Adrenal gland (tissue), 12 donors: Measurements from ENCODE around the gene RNF166. TPM values are rescaled to one million over a fixed set of nuclear protein-coding genes. Genes with fewer than 3 reads are reported as not detected.

ENCODE experiments used
- DNase-seq, 7 donors: peaks; one replicate each; pipeline ENCODE4 v3.0.0-alpha.2; 2019 to 2020
- H3K27ac ChIP-seq, 5 donors: fragments of 200-600 bp; sonication (generic) in 4 of 5; 1 replicate in 3 of 5; 2 replicates in 2 of 5; pipeline versions ENCODE4 v1.5.1 to v1.8.0; 2016 to 2020; ENCODE audit warnings: mild to moderate bottlenecking in 1 of 5
- H3K27me3 ChIP-seq: fragments of 200-600 bp; 2 replicates; pipeline ENCODE4 v1.8.0; 2021
- H3K36me3 ChIP-seq, 2 donors: fragments of 200-600 bp; replicated peaks in 1 of 2; 1 replicate in 1 of 2; 2 replicates in 1 of 2; pipeline versions ENCODE4 v1.5.1 to v1.8.0; 2018 to 2022
- H3K4me1 ChIP-seq, 2 donors: fragments of 200-600 bp; replicated peaks in 1 of 2; 1 replicate in 1 of 2; 2 replicates in 1 of 2; pipeline versions ENCODE4 v1.5.1 to v1.8.0; 2018 to 2021
- H3K4me3 ChIP-seq, 4 donors: fragments of 200-600 bp; sonication (generic) in 3 of 4; one replicate each; pipeline ENCODE4 v1.5.1; 2016 to 2018
- H3K9me3 ChIP-seq, 3 donors: fragments of 200-600 bp; sonication (generic) in 1 of 3; replicated peaks in 1 of 3; 1 replicate in 2 of 3; 2 replicates in 1 of 3; pipeline versions ENCODE4 v1.5.1 to v1.8.0; 2016 to 2021
- POLR2A ChIP-seq, 2 donors: fragments of 450-650 bp; IDR thresholded peaks; one replicate each; pipeline ENCODE4 v1.6.1; 2017; ENCODE audit warnings: antibody characterized with exemption in 2 of 2, mild to moderate bottlenecking in 2 of 2, moderate library complexity in 1 of 2
- WGBS, 4 donors: extraction: QIAGEN DNeasy Blood & Tissue Kit in 2 of 4; methylation state at CpG; one replicate each; pipeline versions ENCODE4 v1.1.5 to v1.1.7; 2013 to 2017; 5-methylcytosine and 5-hydroxymethylcytosine counted together
- intact Hi-C, 2 donors: fragments of 100-400 bp; cut with DNase I; formaldehyde crosslinking; loops; one replicate each; pipeline versions ENCODE4 v1.14.1 to v1.15.0; 2022 to 2023
- polyA plus RNA-seq, 3 donors: library from polyadenylated mRNA; stranded (reverse); fragments of 200-250 nt in 2 of 3; fragments of 350-450 nt in 1 of 3; fragmentation: Illumina TruSeq in 1 of 3; extraction: RNeasy Lipid Tissue Mini Kit (QIAGEN cat#74804) in 1 of 3; gene quantifications; one replicate each; pipeline ENCODE4 v1.2.3, GENCODE V29; 2013 to 2014
- total RNA-seq, 9 donors: library from RNA; depleted of rRNA in 4 of 9; stranded (reverse); fragments of >200 nt in 4 of 9; fragments of 120-200 nt in 1 of 9; fragmentation: NEBNext Ultra II Directional in 1 of 9; extraction: Animal tissue kit (Norgen Biotek cat#: 25700) in 1 of 9; gene quantifications; one replicate each; pipeline versions ENCODE4 v1.1.0 to v1.2.4, GENCODE V29; 2013 to 2023
- TF ChIP-seq, protein P1 (sequence below), 6 experiments: fragments of 450-650 bp in 4 of 6; fragments of 200-600 bp in 2 of 6; sonication (generic) in 1 of 6; IDR thresholded peaks; 1 replicate in 5 of 6; 2 replicates in 1 of 6; pipeline versions ENCODE4 v1.5.1 to v1.8.0; 2016 to 2021; ENCODE audit warnings: antibody characterized with exemption in 6 of 6, mild to moderate bottlenecking in 2 of 6, moderate library complexity in 1 of 6
- donor health status: healthy with polysubstance abuse.
- donor health status: Bipolar disorder and iron deficiency.
- donor health status: DM: yes; HTN: yes; CAD: no.
- donor health status: DM: no; HTN: no; CAD: no.
- donor health status: DM: no; HTN: no; CAD: no.
- donor health status: DM: yes; HTN: yes; CAD: no.

Gene RNF166
- total and polyA plus RNA-seq, 12 donors = 3.0 to 86.3 (median 28.5) TPM

GRCh38 chr16:88725609-88726407 lies 19.6 kb upstream of the RNF166 start:
- intact Hi-C loops = no loop called here
- no peak overlapping the region for H3K27ac ChIP-seq
- TF ChIP-seq, protein P1, sequence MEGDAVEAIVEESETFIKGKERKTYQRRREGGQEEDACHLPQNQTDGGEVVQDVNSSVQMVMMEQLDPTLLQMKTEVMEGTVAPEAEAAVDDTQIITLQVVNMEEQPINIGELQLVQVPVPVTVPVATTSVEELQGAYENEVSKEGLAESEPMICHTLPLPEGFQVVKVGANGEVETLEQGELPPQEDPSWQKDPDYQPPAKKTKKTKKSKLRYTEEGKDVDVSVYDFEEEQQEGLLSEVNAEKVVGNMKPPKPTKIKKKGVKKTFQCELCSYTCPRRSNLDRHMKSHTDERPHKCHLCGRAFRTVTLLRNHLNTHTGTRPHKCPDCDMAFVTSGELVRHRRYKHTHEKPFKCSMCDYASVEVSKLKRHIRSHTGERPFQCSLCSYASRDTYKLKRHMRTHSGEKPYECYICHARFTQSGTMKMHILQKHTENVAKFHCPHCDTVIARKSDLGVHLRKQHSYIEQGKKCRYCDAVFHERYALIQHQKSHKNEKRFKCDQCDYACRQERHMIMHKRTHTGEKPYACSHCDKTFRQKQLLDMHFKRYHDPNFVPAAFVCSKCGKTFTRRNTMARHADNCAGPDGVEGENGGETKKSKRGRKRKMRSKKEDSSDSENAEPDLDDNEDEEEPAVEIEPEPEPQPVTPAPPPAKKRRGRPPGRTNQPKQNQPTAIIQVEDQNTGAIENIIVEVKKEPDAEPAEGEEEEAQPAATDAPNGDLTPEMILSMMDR (IDR thresholded peaks at IDR 0.05) = no peak
- TF ChIP-seq POLR2A (IDR thresholded peaks at IDR 0.05) = no peak
- H3K4me3 ChIP-seq = no peak overlapping the region
- H3K36me3 ChIP-seq = peaks cover 0 to 62% of the 10 kb centered on the region in 2 donors
- WGBS, 4 donors = 86 to 97% (median 89%) methylated on average over 11 to 32 of the region's 32 CpGs
- H3K27me3 ChIP-seq = no peaks in the 10 kb centered on the region
- no peaks in the 10 kb centered on the region for H3K9me3 ChIP-seq
- no peaks in the 10 kb centered on the region for H3K4me1 ChIP-seq
- DNase-seq = no peak

DNA sequence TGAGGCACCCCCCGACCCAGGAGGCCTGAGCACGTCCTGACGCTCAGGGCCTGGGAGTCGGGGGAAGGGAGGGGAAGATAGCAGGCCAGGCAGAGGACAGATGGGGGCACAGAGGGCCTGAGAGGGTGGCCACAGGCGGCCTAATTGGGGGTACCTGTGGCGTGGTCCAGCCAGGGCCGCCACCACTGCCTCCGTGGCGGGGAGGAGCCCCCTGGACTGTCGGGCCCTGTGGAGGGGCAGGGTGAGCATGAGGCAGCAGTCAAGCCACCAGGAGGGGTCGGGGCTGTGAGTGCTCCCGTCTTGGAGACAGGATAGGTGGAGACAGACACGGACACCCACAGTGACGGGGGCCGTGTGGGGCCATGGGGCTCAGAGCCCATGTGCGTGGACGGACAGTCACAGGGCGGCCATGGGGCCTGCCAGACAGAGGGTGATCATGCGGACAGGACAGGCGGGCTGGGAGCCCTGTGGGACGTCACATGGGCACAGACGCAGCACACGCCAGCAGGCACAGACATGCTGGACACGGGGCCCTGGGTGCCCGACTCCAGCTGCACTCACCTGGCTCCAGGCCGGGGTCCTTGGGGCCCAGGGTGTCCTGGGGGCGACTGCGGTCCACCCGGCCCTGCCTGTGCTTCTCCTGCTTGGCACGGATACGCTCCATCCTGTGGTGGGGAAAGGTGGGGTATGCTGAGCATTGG lies 18.8 kb upstream of the RNF166 start:
- no peak overlapping the region for H3K4me3 ChIP-seq
- no peaks in the 10 kb centered on the region for H3K4me1 ChIP-seq
- intact Hi-C loops = no loop called here
- no peak overlapping the region for H3K27ac ChIP-seq
- no peaks in the 10 kb centered on the region for H3K27me3 ChIP-seq
- no peak for TF ChIP-seq POLR2A (IDR thresholded peaks at IDR 0.05)
- TF ChIP-seq, protein P1 (IDR thresholded peaks at IDR 0.05) = no peak
- no peak for DNase-seq
- WGBS, 4 donors = 83 to 91% (median 88%) methylated on average over 9 to 31 of the region's 31 CpGs
- H3K36me3 ChIP-seq = peaks cover 0 to 69% of the 10 kb centered on the region in 2 donors
- H3K9me3 ChIP-seq = no peaks in the 10 kb centered on the region

DNA sequence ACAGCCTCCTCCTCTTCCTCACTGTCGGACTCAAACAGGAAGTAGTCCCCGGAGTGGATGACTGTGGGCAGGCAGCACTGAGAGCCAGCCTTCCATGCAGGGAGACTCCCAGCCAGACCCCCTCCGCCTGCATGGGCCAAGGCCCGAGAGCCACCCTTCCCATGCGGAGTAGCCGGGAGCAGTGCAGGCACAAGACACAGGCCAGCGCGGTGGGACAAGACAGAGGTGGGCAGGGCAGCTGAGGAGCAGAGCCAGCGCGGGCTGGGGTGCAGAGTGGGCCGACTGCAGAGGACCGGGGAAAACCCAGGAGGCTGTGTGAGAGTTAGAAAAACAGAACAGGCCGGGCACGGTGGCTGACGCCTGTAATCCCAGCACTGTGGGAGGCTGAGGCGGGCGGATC lies 17.7 kb upstream of the RNF166 start:
- H3K27ac ChIP-seq = no peak overlapping the region
- no peaks in the 10 kb centered on the region for H3K4me1 ChIP-seq
- DNase-seq = no peak
- H3K4me3 ChIP-seq = no peak overlapping the region
- no peaks in the 10 kb centered on the region for H3K27me3 ChIP-seq
- no peaks in the 10 kb centered on the region for H3K9me3 ChIP-seq
- no peak for TF ChIP-seq POLR2A (IDR thresholded peaks at IDR 0.05)
- TF ChIP-seq, protein P1 (IDR thresholded peaks at IDR 0.05) = no peak
- H3K36me3 ChIP-seq = peaks cover 0 to 80% of the 10 kb centered on the region in 2 donors
- intact Hi-C loops = no loop called here
- 92 to 96% (median 94%) methylated on average over 15 to 17 of the region's 17 CpGs for WGBS, 4 donors

DNA sequence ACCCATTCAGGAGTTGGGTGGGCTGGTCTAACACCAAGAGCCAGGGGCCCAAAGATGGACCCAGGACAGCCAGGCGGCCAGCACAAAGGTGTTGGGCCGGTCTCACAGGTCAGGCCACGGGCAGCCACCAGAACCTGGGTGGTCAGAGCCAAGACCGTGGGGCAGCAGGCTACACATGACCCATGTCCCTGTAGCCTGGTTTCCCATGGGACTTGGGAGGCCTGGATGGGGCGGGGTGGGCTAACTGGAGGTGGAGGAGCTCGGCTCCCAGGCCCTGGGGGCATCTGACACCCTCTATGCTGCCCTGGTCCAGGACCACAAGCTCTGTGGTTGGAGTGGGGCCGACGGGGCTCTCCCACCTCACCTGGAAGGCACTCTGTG lies 17.3 kb upstream of the RNF166 start:
- H3K27ac ChIP-seq = no peak overlapping the region
- intact Hi-C loops = no loop called here
- H3K36me3 ChIP-seq = peaks cover 0 to 82% of the 10 kb centered on the region in 2 donors
- no peak overlapping the region for H3K4me3 ChIP-seq
- no peak for DNase-seq
- 83 to 95% (median 92%) methylated on average over 2 to 8 of the region's 8 CpGs for WGBS, 4 donors
- H3K27me3 ChIP-seq = no peaks in the 10 kb centered on the region
- H3K4me1 ChIP-seq = no peaks in the 10 kb centered on the region
- H3K9me3 ChIP-seq = no peaks in the 10 kb centered on the region
- TF ChIP-seq POLR2A (IDR thresholded peaks at IDR 0.05) = no peak
- TF ChIP-seq, protein P1 (IDR thresholded peaks at IDR 0.05) = no peak
